ENCODE data around the gene CELSR1.
"Not testable (repeated sequence)": the region's sequence is repeated elsewhere in the genome, so short reads cannot be mapped to it uniquely, and the experiment has no call there.

CELSR1 gene

GRCh38 chr22:46338636-46339035 is 198.8 kb downstream of the CELSR1 start:
- DNase-seq, result no peak

- DNase-seq, result no peak
Measured at GRCh38 chr22:46337870-46338269, 199.6 kb downstream of the CELSR1 start.

GRCh38 chr22:46336119-46337078 is 201.0 kb downstream of the CELSR1 start:
- peak; percentile 9 for DNase-seq

- peak; percentile 81 for DNase-seq
Measured at GRCh38 chr22:46335201-46336118, 202.0 kb downstream of the CELSR1 start, which contains the start of gene TRMU. Gene TRMU, plus strand, starts transcription at chr22:46335714. Its CDS starts 51 bp downstream, at chr22:46335765.

- DNase-seq, result no peak
Measured at GRCh38 chr22:46331496-46331895, 205.9 kb downstream of the CELSR1 start.

GRCh38 chr22:46330426-46330825 is 207.0 kb downstream of the CELSR1 start:
- DNase-seq, result no peak

GRCh38 chr22:46329616-46330015 is 207.8 kb downstream of the CELSR1 start:
- DNase-seq, result no peak

- DNase-seq, result no peak
Measured at GRCh38 chr22:46328797-46329196, 208.6 kb downstream of the CELSR1 start.

- DNase-seq, result no peak
Measured at GRCh38 chr22:46327691-46328465, 209.5 kb downstream of the CELSR1 start.

GRCh38 chr22:46326066-46326680 is 211.2 kb downstream of the CELSR1 start:
- DNase-seq, result no peak

GRCh38 chr22:46323162-46323561 is 214.3 kb downstream of the CELSR1 start:
- no peak for DNase-seq

- no peak for DNase-seq
Measured at GRCh38 chr22:46322711-46323110, 214.7 kb downstream of the CELSR1 start.

- no peak for DNase-seq
Measured at GRCh38 chr22:46320716-46321386, 216.6 kb downstream of the CELSR1 start.

GRCh38 chr22:46320166-46320710 is 217.2 kb downstream of the CELSR1 start:
- DNase-seq, result no peak

GRCh38 chr22:46319319-46319718 is 218.1 kb downstream of the CELSR1 start:
- DNase-seq, result no peak

GRCh38 chr22:46318576-46318975 is 218.8 kb downstream of the CELSR1 start:
- no peak for DNase-seq

- no peak for DNase-seq
Measured at GRCh38 chr22:46317646-46318045, 219.8 kb downstream of the CELSR1 start.

GRCh38 chr22:46315976-46316375 is 221.4 kb downstream of the CELSR1 start:
- DNase-seq, result no peak

- DNase-seq, result not testable (repeated sequence)
Measured at GRCh38 chr22:46312848-46313247, 224.6 kb downstream of the CELSR1 start.

GRCh38 chr22:46312056-46312455 is 225.4 kb downstream of the CELSR1 start:
- DNase-seq, result no peak

Data from stimulated activated CD4-positive, alpha-beta T cell treated with anti-CD3 and anti-CD28 coated beads, Interleukin-4, amount 100 ng/mL, for 1 hour (primary cell).